ENCODE measurements around the gene SERPINA10. TPM values are rescaled to one million over a fixed set of nuclear protein-coding genes. Genes with fewer than 3 reads are reported as not detected.
"Not testable (repeated sequence)": the region's sequence is repeated elsewhere in the genome, so short reads cannot be mapped to it uniquely, and the experiment has no call there.

Gene SERPINA10
- polyA plus RNA-seq, 1 of the 3 experiments (the other 2 are of a cell fraction), result not detected

- H3K4me2 ChIP-seq; DNase-seq; H3K4me1 ChIP-seq (ENCODE audit: control insufficient read depth in 1 of 2, insufficient read depth in 2 of 2, low read depth in 1 of 2, low read length in 1 of 2); H3K79me2 ChIP-seq (ENCODE audit: insufficient read depth); H2AFZ ChIP-seq (ENCODE audit: low read depth); H3K27ac ChIP-seq (ENCODE audit: low read depth in 2 of 2, low read length in 1 of 2); H4K20me1 ChIP-seq (ENCODE audit: insufficient read depth); H3K27me3 ChIP-seq (ENCODE audit: insufficient read depth); POLR2A ChIA-PET; H3K9me3 ChIP-seq; H3K9me2 ChIP-seq; H3K9ac ChIP-seq; H3F3A ChIP-seq (replicated peaks; ENCODE audit: insufficient read depth); H3K4me3 ChIP-seq (ENCODE audit: low read depth in 2 of 2, low read length in 1 of 2): not testable (repeated sequence)
- peaks cover 3 to 22% of the 10 kb centered on the region in 2 experiments for H3K36me3 ChIP-seq (replicated peaks in 1 of 2; ENCODE audit: control insufficient read depth in 1 of 2, insufficient read depth in 2 of 2, low read length in 1 of 2)
- WGBS (ENCODE audit: low lambda C conversion rate), result 64% methylated on average over 7 of the region's 7 CpGs
- CTCF ChIA-PET, result interaction anchor here (1.4 kb wide), 1 partner anchor 15 kb away, joined by 6 read pairs; no protein-coding TSS in a partner anchor
Measured at GRCh38 chr14:94268582-94268981, 24.5 kb downstream of the SERPINA10 start.

- H3K4me3 ChIP-seq (ENCODE audit: low read depth in 2 of 2, low read length in 1 of 2), result no peak overlapping the region
- WGBS (ENCODE audit: low lambda C conversion rate), result 87% methylated on average over 1 of the region's 1 CpG
- H4K20me1 ChIP-seq (ENCODE audit: insufficient read depth), result no peaks in the 10 kb centered on the region
Measured at GRCh38 chr14:94267352-94267751, 25.7 kb downstream of the SERPINA10 start.

GRCh38 chr14:94264195-94264594 is 28.9 kb downstream of the SERPINA10 start:
- H3K4me2 ChIP-seq; H3K9me2 ChIP-seq; H3F3A ChIP-seq (replicated peaks; ENCODE audit: insufficient read depth); H3K9ac ChIP-seq; DNase-seq; H2AFZ ChIP-seq (ENCODE audit: low read depth); H3K27me3 ChIP-seq (ENCODE audit: insufficient read depth); POLR2A ChIA-PET; H4K20me1 ChIP-seq (ENCODE audit: insufficient read depth); H3K9me3 ChIP-seq; CTCF ChIA-PET; H3K4me1 ChIP-seq (ENCODE audit: control insufficient read depth in 1 of 2, insufficient read depth in 2 of 2, low read depth in 1 of 2, low read length in 1 of 2); H3K79me2 ChIP-seq (ENCODE audit: insufficient read depth); H3K4me3 ChIP-seq (ENCODE audit: low read depth in 2 of 2, low read length in 1 of 2); H3K27ac ChIP-seq (ENCODE audit: low read depth in 2 of 2, low read length in 1 of 2): not testable (repeated sequence)
- WGBS (ENCODE audit: low lambda C conversion rate), result 22% methylated on average over 3 of the region's 3 CpGs
- peaks cover 12 to 57% of the 10 kb centered on the region in 2 experiments for H3K36me3 ChIP-seq (replicated peaks in 1 of 2; ENCODE audit: control insufficient read depth in 1 of 2, insufficient read depth in 2 of 2, low read length in 1 of 2)

More at GRCh38 chr14:94267352-94267751, 25.7 kb downstream of the SERPINA10 start:
- POLR2A ChIA-PET, result no interaction called here
- Histone ChIP-seq H3K27me3 (ENCODE audit: insufficient read depth) (no peaks in the 10 kb centered on the region), H2AFZ (ENCODE audit: low read depth) (no peak overlapping the region), H3K9me3 (0 out of 2 replicates have a peak, but pooled peaks cover 7% of the 10 kb centered on the region), H3K9me2 (no peaks in the 10 kb centered on the region), H3K79me2 (ENCODE audit: insufficient read depth) (no peaks in the 10 kb centered on the region), H3K9ac (no peak overlapping the region), H3F3A (replicated peaks; ENCODE audit: insufficient read depth) (no peaks in the 10 kb centered on the region), H3K4me2 (no peak overlapping the region), H3K36me3 (replicated peaks in 1 of 2; ENCODE audit: control insufficient read depth in 1 of 2, insufficient read depth in 2 of 2, low read length in 1 of 2) (peaks cover 7 to 34% of the 10 kb centered on the region in 2 experiments), H3K27ac (ENCODE audit: low read depth in 2 of 2, low read length in 1 of 2) (no peak overlapping the region), H3K4me1 (ENCODE audit: control insufficient read depth in 1 of 2, insufficient read depth in 2 of 2, low read depth in 1 of 2, low read length in 1 of 2) (no peaks in the 10 kb centered on the region)
- CTCF ChIA-PET, result interaction anchor here (1.4 kb wide), 1 partner anchor 14 kb away, joined by 6 read pairs; no protein-coding TSS in a partner anchor
- no peak for TF ChIP-seq CTCF (IDR thresholded peaks at IDR 0.05)
- no peak for TF ChIP-seq POLR2AphosphoS5 (IDR thresholded peaks at IDR 0.05; ENCODE audit: low read depth, low read length)
- no peak for TF ChIP-seq REST (IDR thresholded peaks at IDR 0.05; ENCODE audit: low read depth, low read length)
- TF ChIP-seq MXI1 (IDR thresholded peaks at IDR 0.05; ENCODE audit: low read depth, low read length), result no peak
- no peak for DNase-seq

Data from SK-N-SH (cell line).